ENCODE measurements around the gene NEK2. TPM values are rescaled to one million over a fixed set of nuclear protein-coding genes. Genes with fewer than 3 reads are reported as not detected.

NEK2 gene
- total RNA-seq, 1 experiment from 2014 or later = 60.5 TPM

DNA sequence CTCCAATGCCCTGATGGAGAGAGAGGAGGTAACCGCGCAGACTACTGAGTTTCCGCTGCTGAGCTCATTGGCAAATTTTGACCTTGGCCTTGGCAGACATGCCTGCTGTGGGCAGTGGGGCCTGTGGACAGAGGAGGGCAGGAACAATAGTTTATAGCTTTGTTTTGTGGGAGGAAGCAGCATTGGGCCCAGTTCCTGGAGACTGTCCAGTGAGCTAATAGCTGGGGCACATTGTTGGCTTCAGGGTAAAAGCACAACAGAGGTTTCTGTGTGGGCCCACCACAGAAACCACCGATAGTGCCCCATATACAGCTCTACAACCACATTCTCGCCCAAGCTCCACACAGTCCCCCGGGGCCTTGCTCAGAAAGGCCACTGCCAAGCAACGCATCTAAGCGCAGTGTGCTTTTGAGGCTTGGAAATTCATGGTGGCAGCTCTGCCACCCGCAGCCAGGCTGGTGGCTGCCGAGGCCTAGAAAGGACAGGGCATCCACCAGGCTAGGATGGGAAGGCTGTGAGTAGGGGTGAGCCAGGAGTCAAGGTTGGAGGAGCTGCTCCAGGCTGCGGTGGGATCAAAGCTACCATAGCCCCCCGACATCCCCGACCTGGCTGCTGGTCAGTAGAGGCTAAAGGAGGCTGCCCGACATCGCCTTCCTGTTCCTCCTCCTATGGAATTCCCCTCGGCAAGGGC is 43.2 kb downstream of the NEK2 start:
- H3K27ac ChIP-seq = no peak overlapping the region
- H3K4me1 ChIP-seq (replicated peaks; ENCODE audit: insufficient read depth) = peaks cover 30% of the 10 kb centered on the region
- no peaks in the 10 kb centered on the region for H3K27me3 ChIP-seq (ENCODE audit: insufficient read depth, low read depth)
- ChIA-PET CTCF (interaction anchor here (0.6 to 1.2 kb wide), 5 partner anchors 22 to 1705 kb away, joined by 3 to 9 read pairs (median 3); no protein-coding TSS in a partner anchor), POLR2A (ENCODE audit: unreplicated experiment) (no interaction called here)
- no peak overlapping the region for H2AFZ ChIP-seq
- intact Hi-C loops (cut with micrococcal nuclease; ENCODE audit: unreplicated experiment) = no loop called here
- no peak for TF ChIP-seq EZH2 (IDR thresholded peaks at IDR 0.05; ENCODE audit: low read depth)
- TF ChIP-seq, protein P1, sequence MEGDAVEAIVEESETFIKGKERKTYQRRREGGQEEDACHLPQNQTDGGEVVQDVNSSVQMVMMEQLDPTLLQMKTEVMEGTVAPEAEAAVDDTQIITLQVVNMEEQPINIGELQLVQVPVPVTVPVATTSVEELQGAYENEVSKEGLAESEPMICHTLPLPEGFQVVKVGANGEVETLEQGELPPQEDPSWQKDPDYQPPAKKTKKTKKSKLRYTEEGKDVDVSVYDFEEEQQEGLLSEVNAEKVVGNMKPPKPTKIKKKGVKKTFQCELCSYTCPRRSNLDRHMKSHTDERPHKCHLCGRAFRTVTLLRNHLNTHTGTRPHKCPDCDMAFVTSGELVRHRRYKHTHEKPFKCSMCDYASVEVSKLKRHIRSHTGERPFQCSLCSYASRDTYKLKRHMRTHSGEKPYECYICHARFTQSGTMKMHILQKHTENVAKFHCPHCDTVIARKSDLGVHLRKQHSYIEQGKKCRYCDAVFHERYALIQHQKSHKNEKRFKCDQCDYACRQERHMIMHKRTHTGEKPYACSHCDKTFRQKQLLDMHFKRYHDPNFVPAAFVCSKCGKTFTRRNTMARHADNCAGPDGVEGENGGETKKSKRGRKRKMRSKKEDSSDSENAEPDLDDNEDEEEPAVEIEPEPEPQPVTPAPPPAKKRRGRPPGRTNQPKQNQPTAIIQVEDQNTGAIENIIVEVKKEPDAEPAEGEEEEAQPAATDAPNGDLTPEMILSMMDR (conservative IDR thresholded peaks at IDR 0.05) = no peak
- H3K9me2 ChIP-seq (ENCODE audit: insufficient read depth) = no peaks in the 10 kb centered on the region
- no peaks in the 10 kb centered on the region for H3K36me3 ChIP-seq (ENCODE audit: low read depth)
- H3K79me2 ChIP-seq (ENCODE audit: low read depth) = no peaks in the 10 kb centered on the region
- no peaks in the 10 kb centered on the region for H4K20me1 ChIP-seq (ENCODE audit: insufficient read depth)
- no TSS peak for BruUV-seq (replicated peaks)
- no peak overlapping the region for H3K4me2 ChIP-seq
- DNase-seq = no peak
- no peak overlapping the region for H3K4me3 ChIP-seq
- H3F3A ChIP-seq (ENCODE audit: insufficient read depth, low read depth) = peaks cover 16% of the 10 kb centered on the region
- no peaks in the 10 kb centered on the region for H3K9me3 ChIP-seq (ENCODE audit: insufficient read depth, low read depth)

DNA sequence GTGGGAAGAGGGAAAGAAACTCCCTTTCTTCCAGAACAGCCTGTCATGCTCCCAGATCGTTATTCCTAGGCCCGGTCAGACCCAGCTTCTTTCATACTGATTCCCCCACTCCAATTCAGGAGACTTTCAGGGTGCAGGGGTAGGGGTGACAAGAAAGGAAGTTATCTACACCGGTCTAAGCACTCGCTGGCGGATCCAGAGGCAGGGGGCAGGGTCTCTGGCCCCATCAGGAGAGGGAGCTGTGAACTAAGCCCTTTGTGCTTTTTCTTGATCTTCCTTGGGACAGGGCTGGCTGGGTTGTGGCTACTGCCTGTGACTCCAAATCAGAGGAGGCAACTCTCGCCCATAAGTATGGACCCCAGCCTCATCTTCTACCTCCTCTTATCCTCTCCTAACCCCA is 44.3 kb downstream of the NEK2 start:
- Histone ChIP-seq H3K9me3 (ENCODE audit: insufficient read depth, low read depth) (no peaks in the 10 kb centered on the region), H3K9me2 (ENCODE audit: insufficient read depth) (no peaks in the 10 kb centered on the region), H3K27me3 (ENCODE audit: insufficient read depth, low read depth) (no peaks in the 10 kb centered on the region), H3K27ac (no peak overlapping the region), H3K4me1 (replicated peaks; ENCODE audit: insufficient read depth) (peaks cover 19% of the 10 kb centered on the region), H3K36me3 (ENCODE audit: low read depth) (no peaks in the 10 kb centered on the region), H2AFZ (no peak overlapping the region), H3K4me3 (no peak overlapping the region), H3K4me2 (no peak overlapping the region), H3F3A (ENCODE audit: insufficient read depth, low read depth) (peaks cover 7% of the 10 kb centered on the region), H4K20me1 (ENCODE audit: insufficient read depth) (no peaks in the 10 kb centered on the region), H3K79me2 (ENCODE audit: low read depth) (no peaks in the 10 kb centered on the region)
- ChIA-PET CTCF (no interaction called here), POLR2A (ENCODE audit: unreplicated experiment) (interaction anchor here (0.6 kb wide), 1 partner anchor 57 kb away, joined by 4 read pairs; no protein-coding TSS in a partner anchor)
- DNase-seq = no peak
- TF ChIP-seq, protein P1 (conservative IDR thresholded peaks at IDR 0.05) = no peak
- TF ChIP-seq EZH2 (IDR thresholded peaks at IDR 0.05; ENCODE audit: low read depth) = no peak
- BruUV-seq (replicated peaks) = no TSS peak
- intact Hi-C loops (cut with micrococcal nuclease; ENCODE audit: unreplicated experiment) = no loop called here

DNA sequence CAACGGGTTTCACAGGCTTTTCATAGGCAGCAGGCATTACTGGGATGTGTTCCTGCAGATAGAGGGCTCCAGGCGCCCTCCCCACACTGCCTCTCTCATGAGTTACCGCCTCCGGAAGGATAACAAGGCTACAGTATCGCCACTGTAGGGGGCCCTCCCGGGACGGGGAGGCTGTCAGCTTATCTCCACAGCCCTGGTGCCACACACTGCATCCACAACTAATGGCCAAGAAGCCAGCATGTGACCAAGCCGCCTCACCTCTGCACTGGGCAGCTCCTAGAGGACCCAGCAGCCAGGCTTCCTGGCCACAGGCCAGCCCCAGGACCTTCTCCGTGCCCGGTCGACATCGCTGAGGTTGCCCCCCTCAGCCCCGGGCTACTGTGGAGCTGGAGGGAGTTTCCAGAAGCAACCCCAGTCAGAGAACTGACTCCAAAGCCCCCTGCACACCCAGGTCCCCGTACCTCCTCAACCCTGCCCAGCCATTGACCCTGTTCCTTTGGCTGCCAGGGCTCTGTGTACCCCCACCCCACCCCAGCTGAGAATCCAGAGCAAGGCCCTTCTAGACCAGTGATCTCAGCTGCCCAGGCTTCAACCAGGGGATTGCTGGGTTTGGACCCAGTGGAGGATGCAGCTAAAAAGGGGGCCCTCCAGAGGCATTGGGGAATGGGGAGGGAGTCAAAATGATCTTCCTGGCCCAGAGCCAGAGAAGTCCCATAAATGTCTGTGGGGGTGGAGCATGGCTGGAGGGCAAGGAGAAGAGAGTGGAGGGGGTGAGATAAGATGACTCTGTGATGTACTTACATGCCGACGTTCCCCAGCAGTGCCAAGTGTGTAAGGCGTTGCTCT is 45.0 kb downstream of the NEK2 start:
- no peaks in the 10 kb centered on the region for H3K9me3 ChIP-seq (ENCODE audit: insufficient read depth, low read depth)
- no peak overlapping the region for H3K4me3 ChIP-seq
- no peaks in the 10 kb centered on the region for H3K79me2 ChIP-seq (ENCODE audit: low read depth)
- H3K4me2 ChIP-seq = no peak overlapping the region
- intact Hi-C loops (cut with micrococcal nuclease; ENCODE audit: unreplicated experiment) = no loop called here
- H3F3A ChIP-seq (ENCODE audit: insufficient read depth, low read depth) = no peaks in the 10 kb centered on the region; the same call in 1 of the 2 replicates
- BruUV-seq (replicated peaks) = no TSS peak
- no peak for DNase-seq
- ChIA-PET POLR2A (ENCODE audit: unreplicated experiment) (interaction anchor here (0.6 kb wide), 1 partner anchor 56 kb away, joined by 4 read pairs; no protein-coding TSS in a partner anchor), CTCF (no interaction called here)
- no peak overlapping the region for H2AFZ ChIP-seq
- no peaks in the 10 kb centered on the region for H4K20me1 ChIP-seq (ENCODE audit: insufficient read depth)
- no peaks in the 10 kb centered on the region for H3K9me2 ChIP-seq (ENCODE audit: insufficient read depth)
- H3K36me3 ChIP-seq (ENCODE audit: low read depth) = no peaks in the 10 kb centered on the region
- H3K27ac ChIP-seq = no peak overlapping the region
- no peaks in the 10 kb centered on the region for H3K27me3 ChIP-seq (ENCODE audit: insufficient read depth, low read depth)
- peaks cover 12% of the 10 kb centered on the region; the same call in 1 of the 2 replicates for H3K4me1 ChIP-seq (replicated peaks; ENCODE audit: insufficient read depth)
- no peak for TF ChIP-seq EZH2 (IDR thresholded peaks at IDR 0.05; ENCODE audit: low read depth)
- TF ChIP-seq, protein P1 (conservative IDR thresholded peaks at IDR 0.05) = no peak

All from PC-9 (cell line).